MG63 (cell line): ENCODE measurements around the gene PCNP. TPM values are rescaled to one million over a fixed set of nuclear protein-coding genes. Genes with fewer than 3 reads are reported as not detected.
"Not testable (repeated sequence)": the region's sequence is repeated elsewhere in the genome, so short reads cannot be mapped to it uniquely, and the experiment has no call there.

Experiments used
- DNase-seq: peaks from one replicate; pipeline ENCODE4 v3.0.0-alpha.2; 2020
- H3K27me3 ChIP-seq: fragments of 250-450 bp; sonication (Bioruptor Pico); 2 replicates; pipeline ENCODE4 v1.5.1; 2020; ENCODE audit warnings: mild to moderate bottlenecking, moderate library complexity
- H3K36me3 ChIP-seq: fragments of 250-450 bp; sonication (Bioruptor Pico); 2 replicates; pipeline ENCODE4 v1.5.1; 2020; ENCODE audit warnings: mild to moderate bottlenecking, moderate library complexity
- H3K4me3 ChIP-seq: fragments of 250-450 bp; sonication (Bioruptor Pico); 2 replicates; pipeline ENCODE4 v1.5.1; 2020; ENCODE audit warnings: mild to moderate bottlenecking, moderate library complexity
- H3K9me3 ChIP-seq: fragments of 250-450 bp; sonication (Bioruptor Pico); 2 replicates; pipeline ENCODE4 v1.5.1; 2020; ENCODE audit warnings: mild to moderate bottlenecking, moderate library complexity
- total RNA-seq: library from RNA; depleted of rRNA; stranded (reverse); fragments of >200 nt; shearing (Covaris generic); gene quantifications from 2 replicates; pipeline ENCODE4 v1.2.3, GENCODE V29; 2014; ENCODE audit warnings: low replicate concordance

Gene PCNP
- total RNA-seq, 1 experiment from 2014 or later = 127 TPM

DNA sequence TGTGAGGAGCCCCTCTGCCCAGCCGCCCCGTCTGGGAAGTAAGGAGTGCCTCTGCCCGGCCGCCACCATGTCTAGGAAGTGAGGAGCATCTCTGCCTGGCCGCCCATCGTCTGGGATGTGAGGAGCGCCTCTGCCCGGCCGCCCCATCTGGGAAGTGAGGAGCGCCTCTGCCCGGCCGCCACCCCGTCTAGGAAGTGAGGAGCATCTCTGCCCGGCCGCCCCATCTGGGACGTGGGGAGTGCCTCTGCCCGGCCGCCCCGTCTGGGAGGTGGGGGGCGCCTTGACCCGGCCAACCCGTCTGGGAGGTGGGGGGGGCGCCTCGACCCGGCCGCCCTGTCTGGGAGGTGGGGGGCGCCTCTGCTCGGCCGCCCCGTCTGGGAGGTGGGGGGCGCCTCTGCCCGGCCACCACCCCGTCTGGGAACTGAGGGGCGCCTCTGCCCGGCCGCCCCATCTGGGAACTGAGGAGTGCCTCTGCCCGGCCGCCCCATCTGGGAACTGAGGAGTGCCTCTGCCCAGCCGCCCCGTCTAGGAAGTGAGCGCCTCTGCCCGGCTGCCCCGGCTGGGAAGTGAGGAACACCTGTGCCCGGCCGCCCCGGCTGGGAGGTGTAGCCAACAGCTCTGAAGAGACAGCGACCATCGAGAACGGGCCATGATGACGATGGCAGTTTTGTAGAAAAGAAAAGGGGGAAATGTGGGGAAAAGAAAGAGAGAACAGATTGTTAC lies 22.5 kb upstream of the PCNP start:
- not testable (repeated sequence) for H3K4me3 ChIP-seq, H3K36me3 ChIP-seq, DNase-seq, H3K9me3 ChIP-seq, H3K27me3 ChIP-seq

- not testable (repeated sequence) for H3K9me3 ChIP-seq, H3K4me3 ChIP-seq, DNase-seq, H3K27me3 ChIP-seq, H3K36me3 ChIP-seq
These were observed 20.6 kb upstream of the PCNP start for GRCh38 chr3:101553381-101553780.

GRCh38 chr3:101556064-101556463 lies 17.9 kb upstream of the PCNP start:
- Histone ChIP-seq H3K27me3 (peaks cover 4% of the 10 kb centered on the region), H3K9me3 (no peaks in the 10 kb centered on the region), H3K4me3 (no peak overlapping the region), H3K36me3 (no peaks in the 10 kb centered on the region)
- no peak for DNase-seq

- no peaks in the 10 kb centered on the region for H3K9me3 ChIP-seq
- H3K27me3 ChIP-seq = peaks cover 2% of the 10 kb centered on the region
- peaks cover 40% of the 10 kb centered on the region for H3K36me3 ChIP-seq
- DNase-seq = peak; percentile 94
- peak within 1 kb of the TSS; percentile 98 for H3K4me3 ChIP-seq
These were observed 12.2 kb upstream of the PCNP start, which contains the start of gene TRMT10C for GRCh38 chr3:101561630-101562328. Gene TRMT10C (plus strand): TSS chr3:101561868. CDS start chr3:101564782, 2,914 bp downstream.

DNA sequence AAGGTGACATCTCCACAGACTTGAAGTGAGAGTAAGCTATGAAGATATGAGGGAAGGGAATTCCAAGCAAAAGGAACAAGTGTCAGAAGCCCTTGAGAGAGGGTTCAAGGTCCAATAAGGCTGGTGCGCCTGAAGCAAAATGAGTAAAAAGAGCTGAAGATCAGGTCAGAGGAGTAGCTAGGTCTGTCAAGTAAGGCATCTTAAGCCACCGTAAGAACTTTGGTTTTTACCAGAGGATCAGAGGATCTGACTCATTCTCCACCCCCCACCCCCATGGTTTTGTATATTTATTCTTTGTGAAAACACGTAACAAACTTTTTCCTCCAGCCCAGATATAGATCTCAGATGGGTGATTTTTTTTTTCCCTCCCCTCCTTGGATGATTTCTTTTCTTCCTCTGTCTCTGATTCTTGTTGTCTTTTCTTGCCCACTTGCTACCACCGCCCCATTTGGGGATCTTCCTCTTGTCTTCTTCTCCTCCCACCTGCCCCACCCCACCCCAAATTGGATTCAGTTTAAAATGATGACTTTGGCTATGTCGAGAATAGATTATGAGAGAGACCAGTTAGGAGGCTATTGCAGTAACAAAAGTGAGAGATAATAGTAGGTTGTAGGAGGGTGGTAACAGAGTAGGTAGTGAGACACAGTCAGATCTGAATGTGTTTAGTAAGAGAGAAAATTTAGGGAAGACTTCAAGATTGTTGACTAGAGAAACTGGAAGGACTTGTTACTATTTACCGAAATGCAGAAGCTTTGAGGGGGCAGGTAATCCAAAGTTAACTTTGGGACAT lies 6.3 kb upstream of the PCNP start:
- no peaks in the 10 kb centered on the region for H3K9me3 ChIP-seq
- H3K36me3 ChIP-seq = peaks cover 46% of the 10 kb centered on the region
- no peaks in the 10 kb centered on the region for H3K27me3 ChIP-seq
- peak; percentile 17 for DNase-seq
- no peak overlapping the region for H3K4me3 ChIP-seq

- Histone ChIP-seq H3K36me3 (peaks cover 27% of the 10 kb centered on the region), H3K9me3 (no peaks in the 10 kb centered on the region), H3K4me3 (no peak overlapping the region), H3K27me3 (no peaks in the 10 kb centered on the region)
- DNase-seq = peak; percentile 44
These were observed 2.7 kb upstream of the PCNP start for GRCh38 chr3:101571028-101571895.

DNA sequence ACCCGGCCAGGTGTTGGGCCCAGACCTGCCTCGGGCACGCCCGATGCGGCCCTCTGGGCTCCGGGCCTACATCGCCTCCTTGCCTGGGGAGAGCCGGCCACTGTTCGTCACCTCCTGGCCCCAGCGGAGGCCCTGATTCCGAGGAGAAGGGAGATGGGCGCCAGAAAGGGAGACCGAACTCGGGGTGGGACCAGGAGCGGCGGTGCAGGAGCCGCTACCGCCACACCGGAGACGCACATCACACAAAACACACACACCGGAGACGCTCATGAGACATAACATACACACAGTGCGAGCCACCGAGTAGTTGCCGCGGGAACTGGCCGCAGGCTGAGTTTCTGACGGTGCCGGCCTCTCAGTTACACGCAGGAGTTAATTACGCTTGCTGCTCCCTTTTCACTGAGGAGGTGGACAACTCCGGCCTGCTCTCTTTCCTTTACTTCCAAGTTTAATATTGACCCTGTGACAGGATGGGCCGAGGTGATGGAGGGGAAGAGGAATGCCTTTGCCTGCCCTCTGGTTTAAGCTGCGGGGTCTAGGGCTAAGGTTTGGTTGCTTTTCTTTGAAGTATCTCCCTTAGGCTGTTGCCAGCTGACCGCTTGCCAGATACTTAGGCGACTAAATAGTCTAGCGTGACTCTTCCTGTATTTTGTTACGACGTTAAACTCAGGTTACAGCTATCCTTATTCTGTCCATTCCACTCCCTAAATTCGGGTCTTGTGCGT lies 570 bp downstream of the PCNP start:
- H3K9me3 ChIP-seq = no peaks in the 10 kb centered on the region
- peaks cover 41% of the 10 kb centered on the region for H3K36me3 ChIP-seq
- no peaks in the 10 kb centered on the region for H3K27me3 ChIP-seq
- DNase-seq = peak; percentile 77
- peak overlapping the region; percentile 84 for H3K4me3 ChIP-seq

- Histone ChIP-seq H3K9me3 (no peaks in the 10 kb centered on the region), H3K36me3 (peaks cover 60% of the 10 kb centered on the region), H3K27me3 (no peaks in the 10 kb centered on the region), H3K4me3 (no peak overlapping the region)
- DNase-seq = no peak
These were observed 3.3 kb downstream of the PCNP start for GRCh38 chr3:101577286-101577685.

DNA sequence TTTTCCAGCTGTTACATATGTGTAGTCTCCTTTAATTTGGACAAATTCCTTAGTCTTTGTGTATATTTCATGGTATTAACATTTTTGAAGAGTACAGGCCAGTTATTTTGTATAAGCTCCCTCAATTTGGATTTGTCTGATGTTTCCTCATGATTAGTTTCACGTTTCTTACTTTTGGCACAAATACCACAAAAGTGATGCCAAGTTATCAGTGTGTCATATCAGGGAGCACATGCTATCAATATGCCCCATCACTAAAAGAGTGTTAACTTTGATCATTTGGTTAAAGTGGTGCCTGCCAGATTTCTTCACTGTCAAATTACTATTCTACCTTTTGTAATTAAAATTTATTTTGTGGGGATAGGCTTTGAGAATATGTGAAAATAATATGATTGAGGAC lies 14.6 kb downstream of the PCNP start:
- DNase-seq = no peak
- no peak overlapping the region for H3K4me3 ChIP-seq
- H3K27me3 ChIP-seq = no peaks in the 10 kb centered on the region
- no peaks in the 10 kb centered on the region for H3K9me3 ChIP-seq
- H3K36me3 ChIP-seq = peaks cover 83% of the 10 kb centered on the region

DNA sequence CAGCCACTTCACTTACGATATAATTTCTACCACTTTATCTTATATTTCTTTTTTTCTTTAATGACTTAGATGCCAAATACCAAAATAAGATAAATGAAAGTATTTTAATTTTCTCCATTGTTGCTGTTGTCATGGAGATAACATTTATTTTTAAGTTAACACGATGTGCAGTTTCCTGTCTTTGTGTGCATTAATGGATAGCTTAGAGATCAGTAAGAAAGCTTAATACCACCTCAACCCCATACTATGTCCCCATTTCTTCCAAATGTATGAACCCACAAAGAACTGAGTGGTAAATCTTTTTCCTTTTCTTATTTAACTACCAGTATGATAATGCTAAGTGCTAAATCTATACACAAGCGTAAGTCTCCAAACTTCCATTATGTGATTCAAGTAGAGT lies 17.1 kb downstream of the PCNP start:
- H3K36me3 ChIP-seq = peaks cover 71% of the 10 kb centered on the region

GRCh38 chr3:101602731-101603130 lies 28.8 kb downstream of the PCNP start:
- Histone ChIP-seq H3K27me3 (no peaks in the 10 kb centered on the region), H3K9me3 (no peaks in the 10 kb centered on the region; the same call in 1 of the 2 replicates), H3K36me3 (peaks cover 16% of the 10 kb centered on the region), H3K4me3 (no peak overlapping the region)
- DNase-seq = no peak

More for the DNA sequence above, 17.1 kb downstream of the PCNP start:
- no peak overlapping the region for H3K4me3 ChIP-seq
- no peak for DNase-seq
- no peaks in the 10 kb centered on the region for H3K9me3 ChIP-seq
- no peaks in the 10 kb centered on the region for H3K27me3 ChIP-seq

DNA sequence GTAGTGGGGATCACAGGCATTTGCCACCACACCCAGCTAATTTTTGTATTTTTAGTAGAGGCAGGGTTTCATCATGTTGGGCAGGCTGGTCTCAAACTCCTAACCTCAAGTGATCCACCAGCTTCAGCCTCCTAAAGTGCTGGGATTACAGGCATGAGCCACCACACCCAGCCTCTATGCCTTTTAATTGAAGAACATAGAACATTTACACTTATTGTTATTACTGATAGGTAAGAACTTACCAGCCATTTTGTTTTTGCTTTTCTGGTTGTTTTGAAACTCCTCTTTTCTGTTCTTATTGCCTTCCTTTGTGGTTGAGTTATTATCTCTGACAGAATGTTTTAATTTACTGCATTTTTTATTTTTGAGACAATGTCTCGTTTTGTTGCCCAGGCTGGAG lies 29.2 kb downstream of the PCNP start:
- Histone ChIP-seq H3K36me3 (peaks cover 16% of the 10 kb centered on the region), H3K4me3 (no peak overlapping the region), H3K27me3 (no peaks in the 10 kb centered on the region), H3K9me3 (no peaks in the 10 kb centered on the region; the same call in 1 of the 2 replicates)
- DNase-seq = no peak

DNA sequence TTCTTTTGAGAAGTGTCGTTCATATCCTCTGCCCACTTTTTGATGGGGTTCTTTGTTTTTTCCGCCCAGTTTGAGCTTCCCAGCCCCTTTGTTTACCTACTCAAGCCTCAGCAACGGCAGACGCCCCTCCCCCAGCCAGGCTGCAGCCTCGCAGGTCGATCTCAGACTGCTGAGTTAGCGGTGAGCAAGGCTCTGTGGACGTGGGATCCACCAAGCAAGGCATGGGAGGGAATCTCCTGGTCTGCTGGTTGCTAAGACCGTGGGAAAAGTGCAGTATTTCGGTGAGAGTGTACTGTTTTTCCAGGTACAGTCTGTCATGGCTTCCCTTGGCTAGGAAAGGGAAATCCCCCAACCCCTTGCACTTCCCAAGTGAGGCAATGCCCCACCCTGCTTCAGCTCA lies 31.4 kb downstream of the PCNP start:
- not testable (repeated sequence) for H3K36me3 ChIP-seq, H3K27me3 ChIP-seq, DNase-seq, H3K9me3 ChIP-seq, H3K4me3 ChIP-seq

DNA sequence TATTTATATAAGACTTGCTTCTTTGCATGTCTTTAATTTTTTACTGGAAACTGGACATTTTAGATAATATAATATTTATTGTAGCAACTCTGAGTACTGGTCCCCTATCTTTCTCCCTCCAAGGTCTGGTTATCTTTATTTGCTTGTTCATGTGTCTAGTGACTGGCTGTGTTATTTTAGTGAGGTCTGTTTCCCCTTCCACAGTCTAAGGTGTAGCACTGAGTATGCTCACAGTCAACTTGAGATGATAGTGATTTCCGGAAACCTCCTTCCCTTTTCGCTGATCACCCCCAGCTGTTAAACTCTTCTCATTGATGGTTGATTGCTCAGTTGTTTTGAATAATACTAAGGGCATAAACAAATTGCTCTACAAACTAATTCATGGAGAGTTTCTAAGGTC lies 37.0 kb downstream of the PCNP start:
- Histone ChIP-seq H3K27me3 (no peaks in the 10 kb centered on the region), H3K4me3 (no peak overlapping the region), H3K36me3 (no peaks in the 10 kb centered on the region), H3K9me3 (no peaks in the 10 kb centered on the region)
- no peak for DNase-seq

DNA sequence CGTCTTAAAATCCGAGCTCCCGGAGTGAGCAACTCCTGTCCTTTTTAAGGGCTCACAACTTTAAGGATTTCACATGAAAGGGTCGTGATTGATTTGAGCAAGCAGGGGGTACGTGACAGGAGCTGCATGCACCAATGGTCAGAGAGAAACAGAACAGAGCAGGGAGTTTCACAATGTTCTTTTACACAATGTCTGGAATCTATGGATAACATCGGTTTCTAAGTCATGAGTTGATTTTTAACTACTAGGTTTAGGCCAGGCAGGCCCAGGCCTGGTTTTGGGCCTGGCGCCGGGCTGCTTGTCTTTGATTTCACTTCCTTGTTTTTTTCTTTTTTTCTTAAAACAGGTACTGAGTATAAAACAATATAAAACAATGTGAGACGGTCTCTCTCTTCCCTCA lies 39.0 kb downstream of the PCNP start:
- not testable (repeated sequence) for H3K36me3 ChIP-seq, H3K4me3 ChIP-seq, H3K9me3 ChIP-seq, DNase-seq, H3K27me3 ChIP-seq

- H3K36me3 ChIP-seq = no peaks in the 10 kb centered on the region
- no peaks in the 10 kb centered on the region for H3K27me3 ChIP-seq
- no peak for DNase-seq
- no peak overlapping the region for H3K4me3 ChIP-seq
- no peaks in the 10 kb centered on the region for H3K9me3 ChIP-seq
These were observed 41.5 kb downstream of the PCNP start for GRCh38 chr3:101615525-101615924.
